Omental fat pad (tissue), 4 donors: Measurements from ENCODE around the gene KIAA0319L. TPM values are rescaled to one million over a fixed set of nuclear protein-coding genes. Genes with fewer than 3 reads are reported as not detected.

Source experiments
- ATAC-seq: fragments of 150-250 bp; one replicate; pipeline ENCODE4 v1.9.1; 2016; ENCODE audit warnings: mild to moderate bottlenecking, moderate library complexity; ENCODE audit not compliant: low FRiP score
- DNase-seq: peaks from one replicate; pipeline ENCODE4 v3.0.0-alpha.2; 2019; ENCODE audit warnings: low spot score
- CTCF ChIP-seq, 3 donors: fragments of 450-650 bp; IDR thresholded peaks; one replicate each; pipeline ENCODE4 v1.5.1; 2016 to 2017; ENCODE audit warnings: antibody characterized with exemption in 3 of 3, mild to moderate bottlenecking in 3 of 3, moderate library complexity in 2 of 3
- total RNA-seq, 4 donors: library from RNA; depleted of rRNA; stranded (reverse); fragments of >200 nt; gene quantifications; one replicate each; pipeline ENCODE4 v1.1.0, GENCODE V29; 2016

Gene KIAA0319L
- total RNA-seq, 4 donors from 2014 or later = 38.1 to 99.9 (median 44.2) TPM

DNA sequence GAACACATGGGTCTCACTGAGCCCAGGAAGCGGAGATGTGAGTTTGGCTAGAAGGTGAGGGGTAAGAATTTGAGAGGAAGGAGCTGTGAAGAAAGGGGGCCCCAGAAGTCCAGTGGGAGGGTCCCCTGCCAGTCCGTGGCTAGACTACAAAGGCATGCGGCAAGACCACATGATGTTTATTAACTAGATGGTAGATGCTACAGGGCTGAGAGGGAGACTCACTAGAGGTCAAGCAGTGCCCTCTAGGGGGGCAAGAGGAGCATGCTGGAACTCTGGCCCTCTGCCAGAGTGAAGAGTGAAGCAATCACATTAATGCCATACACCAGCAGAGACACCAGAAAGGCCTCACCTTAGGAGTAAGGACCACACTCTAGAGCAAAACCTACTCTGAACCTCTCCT is 12.2 kb downstream of the KIAA0319L start:
- DNase-seq (no peak), ATAC-seq (no peak)
- TF ChIP-seq CTCF (IDR thresholded peaks at IDR 0.05) = no peak

DNA sequence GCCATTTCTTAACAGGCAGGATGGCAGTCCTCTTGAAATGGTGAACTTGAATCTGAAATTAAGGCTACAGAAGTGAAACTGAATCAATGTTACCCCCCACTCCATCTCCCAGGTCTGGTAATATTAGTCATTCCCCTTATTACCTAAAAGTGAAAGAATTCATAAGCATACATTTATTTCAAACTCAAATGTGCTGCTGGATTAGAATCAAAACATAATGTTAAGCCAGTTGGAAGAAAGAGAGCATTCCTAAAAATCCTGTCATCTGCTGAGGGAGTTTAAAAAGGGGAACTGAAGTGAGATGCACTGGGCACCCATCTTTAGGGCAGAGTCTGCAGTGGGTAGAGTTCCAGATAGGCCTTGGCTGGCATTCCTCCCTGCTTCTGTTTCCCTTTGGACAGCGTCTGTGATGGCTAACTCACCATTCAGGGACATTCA is 17.4 kb downstream of the KIAA0319L start:
- peak; percentile 70 for ATAC-seq
- no peak for DNase-seq
- no peak for TF ChIP-seq CTCF (IDR thresholded peaks at IDR 0.05)

DNA sequence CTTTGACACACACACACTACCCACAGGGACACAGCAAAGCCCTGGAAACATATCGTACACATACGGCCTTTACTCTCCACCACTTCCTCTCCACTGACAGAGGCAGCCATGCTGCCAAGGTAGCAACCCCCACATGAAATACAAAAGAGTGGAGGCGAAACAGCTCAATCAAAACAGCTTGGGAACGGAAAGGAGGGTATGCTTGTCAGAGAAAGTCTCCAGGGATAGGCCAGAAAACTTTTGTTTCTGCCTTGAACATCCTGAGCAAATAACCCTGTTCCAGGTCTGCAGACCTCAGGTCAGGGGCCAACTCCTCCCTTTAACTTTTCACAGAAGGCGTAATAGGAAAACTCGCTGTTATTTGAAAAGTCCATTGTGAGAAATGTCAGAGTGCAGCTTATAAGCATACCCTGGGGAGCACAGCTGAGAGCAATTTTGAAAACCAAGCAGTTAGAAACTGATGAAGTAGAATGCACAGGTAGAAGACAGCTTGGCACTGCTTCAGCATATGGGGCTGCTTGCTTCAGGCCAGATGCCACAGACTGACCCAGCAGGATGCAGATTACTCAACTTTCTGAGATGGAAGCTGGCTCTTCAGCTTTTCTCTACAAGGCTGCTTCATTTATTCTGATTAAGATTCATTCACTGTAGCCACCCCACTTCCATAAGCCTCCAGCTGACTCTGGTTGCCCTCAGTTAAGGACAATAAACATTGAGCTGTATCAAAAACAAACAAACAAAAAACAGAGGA is 18.0 kb downstream of the KIAA0319L start:
- DNase-seq = no peak
- peak; percentile 60 for ATAC-seq
- no peak for TF ChIP-seq CTCF (IDR thresholded peaks at IDR 0.05)

DNA sequence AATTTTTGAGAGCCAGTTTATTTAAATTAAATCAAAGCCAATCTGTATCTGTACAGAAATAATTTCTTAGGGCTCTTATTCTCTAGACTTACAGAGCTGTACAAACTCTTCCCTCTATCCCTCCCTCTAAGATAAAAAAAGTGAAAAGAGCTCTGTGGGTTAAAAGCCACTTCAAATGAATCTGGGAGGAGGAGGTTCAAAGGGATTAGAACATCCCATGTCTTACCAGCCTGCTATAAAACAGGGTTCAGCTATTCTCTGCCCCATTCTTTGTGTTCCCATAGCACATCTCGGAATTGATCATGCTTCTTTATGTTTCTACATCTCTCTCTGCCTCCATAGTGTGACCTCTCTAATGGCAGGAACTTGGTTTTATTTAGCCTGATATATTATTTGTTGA is 19.4 kb downstream of the KIAA0319L start:
- DNase-seq (no peak), ATAC-seq (no peak)
- no peak for TF ChIP-seq CTCF (IDR thresholded peaks at IDR 0.05)

DNA sequence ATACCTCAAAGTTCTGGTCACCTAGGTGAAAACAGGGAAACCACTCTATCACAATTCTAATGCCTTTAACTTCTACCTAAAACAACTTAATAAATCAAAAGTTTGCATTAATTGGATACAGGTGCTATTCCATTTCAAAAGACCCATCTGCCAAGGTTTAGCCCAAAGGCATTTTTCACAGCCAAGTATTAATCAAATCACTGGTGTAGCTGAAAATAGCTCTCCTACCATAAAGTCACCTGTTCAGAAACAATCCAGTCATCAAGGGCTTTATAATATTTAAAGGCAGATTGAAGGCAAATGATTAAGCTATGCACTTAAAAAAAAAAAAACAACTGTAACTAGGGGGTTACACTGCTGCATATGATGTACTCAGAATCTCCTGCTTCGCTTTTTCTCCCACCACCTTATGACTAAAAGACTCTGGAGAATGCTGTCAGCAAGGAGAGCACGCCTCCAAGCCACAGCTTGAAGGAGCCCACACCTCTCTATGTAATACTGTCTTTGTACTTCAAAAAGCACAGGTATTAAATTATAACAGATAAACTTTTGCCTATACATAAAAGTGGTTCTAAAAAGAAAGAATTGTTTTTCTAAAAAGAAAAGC is 20.5 kb downstream of the KIAA0319L start:
- TF ChIP-seq CTCF (IDR thresholded peaks at IDR 0.05) = no peak
- ATAC-seq = no peak
- no peak for DNase-seq

- ATAC-seq (no peak), DNase-seq (no peak)
- TF ChIP-seq CTCF (IDR thresholded peaks at IDR 0.05) = no peak
These were observed 22.0 kb downstream of the KIAA0319L start for GRCh38 chr1:35535243-35535642.

- DNase-seq (no peak), ATAC-seq (no peak)
- TF ChIP-seq CTCF (IDR thresholded peaks at IDR 0.05) = no peak
These were observed 23.6 kb downstream of the KIAA0319L start for GRCh38 chr1:35533586-35533985.
